Bronchial epithelial cell (primary cell): Measurements from ENCODE around the gene SCN7A. TPM values are rescaled to one million over a fixed set of nuclear protein-coding genes. Genes with fewer than 3 reads are reported as not detected.

Experiments used
- DNase-seq: peaks from one replicate; pipeline ENCODE4 v3.0.0-alpha.2; 2010; ENCODE audit warnings: low read depth
- FAIRE-seq: peaks from 2 replicates; lab custom pipeline; 2011; peaks lifted over from hg19 to GRCh38; lab: Jason Lieb, UNC
- H3K27me3 ChIP-seq: 2 replicates; pipeline ENCODE4 v1.5.1; 2011; ENCODE audit warnings: low read length; ENCODE audit not compliant: control insufficient read depth, insufficient read depth
- H3K36me3 ChIP-seq: 2 replicates; pipeline ENCODE4 v1.5.1; 2011; ENCODE audit warnings: low read length; ENCODE audit not compliant: control insufficient read depth, insufficient read depth
- H3K4me3 ChIP-seq: 2 replicates; pipeline ENCODE4 v1.5.1; 2011; ENCODE audit warnings: mild to moderate bottlenecking, low read depth, low read length, control low read depth
- total RNA-seq: library from RNA; depleted of rRNA; stranded (reverse); fragments of >200 nt; gene quantifications from 2 replicates; pipeline ENCODE4 v1.2.1, GENCODE V29; 2014
- TF ChIP-seq, protein P1 (sequence below): IDR thresholded peaks from 2 replicates; pipeline ENCODE4 v1.5.1; 2011; ENCODE audit warnings: mild to moderate bottlenecking, moderate library complexity, low read length, control low read depth, inconsistent platforms; ENCODE audit not compliant: insufficient read depth, severe bottlenecking

The SCN7A gene
- total RNA-seq, 1 donor from 2014 or later = not detected

- FAIRE-seq (no peak), DNase-seq (no peak)
- H3K36me3 ChIP-seq = no peaks in the 10 kb centered on the region
- no peak overlapping the region for H3K4me3 ChIP-seq
- H3K27me3 ChIP-seq = no peaks in the 10 kb centered on the region
- TF ChIP-seq, protein P1, sequence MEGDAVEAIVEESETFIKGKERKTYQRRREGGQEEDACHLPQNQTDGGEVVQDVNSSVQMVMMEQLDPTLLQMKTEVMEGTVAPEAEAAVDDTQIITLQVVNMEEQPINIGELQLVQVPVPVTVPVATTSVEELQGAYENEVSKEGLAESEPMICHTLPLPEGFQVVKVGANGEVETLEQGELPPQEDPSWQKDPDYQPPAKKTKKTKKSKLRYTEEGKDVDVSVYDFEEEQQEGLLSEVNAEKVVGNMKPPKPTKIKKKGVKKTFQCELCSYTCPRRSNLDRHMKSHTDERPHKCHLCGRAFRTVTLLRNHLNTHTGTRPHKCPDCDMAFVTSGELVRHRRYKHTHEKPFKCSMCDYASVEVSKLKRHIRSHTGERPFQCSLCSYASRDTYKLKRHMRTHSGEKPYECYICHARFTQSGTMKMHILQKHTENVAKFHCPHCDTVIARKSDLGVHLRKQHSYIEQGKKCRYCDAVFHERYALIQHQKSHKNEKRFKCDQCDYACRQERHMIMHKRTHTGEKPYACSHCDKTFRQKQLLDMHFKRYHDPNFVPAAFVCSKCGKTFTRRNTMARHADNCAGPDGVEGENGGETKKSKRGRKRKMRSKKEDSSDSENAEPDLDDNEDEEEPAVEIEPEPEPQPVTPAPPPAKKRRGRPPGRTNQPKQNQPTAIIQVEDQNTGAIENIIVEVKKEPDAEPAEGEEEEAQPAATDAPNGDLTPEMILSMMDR = no peak
These were observed 57.1 kb downstream of the SCN7A start for GRCh38 chr2:166436976-166437375.

- TF ChIP-seq, protein P1 = no peak
- H3K27me3 ChIP-seq = no peaks in the 10 kb centered on the region
- no peak for DNase-seq
- no peaks in the 10 kb centered on the region for H3K36me3 ChIP-seq
- FAIRE-seq = no peak
- no peak overlapping the region for H3K4me3 ChIP-seq
These were observed 57.9 kb downstream of the SCN7A start for GRCh38 chr2:166436189-166436588.

DNA sequence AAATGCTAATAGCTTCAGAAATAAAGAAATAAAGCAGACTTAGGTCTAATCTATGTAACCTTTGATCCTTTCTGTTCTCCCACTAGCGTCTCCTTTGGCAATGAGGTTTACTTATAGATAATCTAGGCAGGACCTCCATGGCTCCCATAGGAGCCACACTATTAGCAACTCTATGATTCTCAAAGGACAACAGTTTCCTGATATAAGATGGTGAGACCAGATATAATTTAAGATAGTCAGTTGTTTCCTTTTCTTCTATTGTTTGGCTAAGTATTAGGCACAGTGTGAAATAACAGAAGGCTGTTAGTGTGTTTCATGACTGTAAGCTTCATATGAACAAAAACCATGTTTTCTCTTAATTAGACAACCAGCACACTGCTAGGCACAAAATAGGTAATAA lies 59.6 kb downstream of the SCN7A start:
- Histone ChIP-seq H3K36me3 (no peaks in the 10 kb centered on the region), H3K4me3 (no peak overlapping the region), H3K27me3 (no peaks in the 10 kb centered on the region)
- DNase-seq (no peak), FAIRE-seq (no peak)
- TF ChIP-seq, protein P1 = no peak

- Histone ChIP-seq H3K4me3 (no peak overlapping the region), H3K27me3 (no peaks in the 10 kb centered on the region), H3K36me3 (no peaks in the 10 kb centered on the region)
- FAIRE-seq (no peak), DNase-seq (no peak)
- TF ChIP-seq, protein P1 = no peak
These were observed 60.6 kb downstream of the SCN7A start for GRCh38 chr2:166433457-166433856.

DNA sequence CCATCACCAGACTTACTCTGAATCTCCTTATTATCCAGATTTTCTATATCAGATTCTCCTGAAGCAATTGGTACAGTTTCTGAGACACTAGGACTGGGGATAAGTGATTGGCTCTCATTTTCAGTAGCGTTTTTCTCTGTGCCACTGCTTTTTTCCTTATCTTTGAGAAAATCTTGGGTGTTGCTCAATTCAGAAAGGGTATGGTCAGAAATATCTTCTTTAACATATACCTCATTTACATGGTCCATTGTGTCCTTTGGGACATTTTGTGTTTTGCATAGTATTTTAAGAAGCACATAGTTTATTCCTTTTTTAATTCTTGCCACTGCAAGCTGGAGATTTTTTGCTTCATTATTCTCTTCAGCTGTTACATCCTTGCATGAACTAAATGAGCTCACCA lies 61.7 kb downstream of the SCN7A start:
- Histone ChIP-seq H3K27me3 (no peaks in the 10 kb centered on the region), H3K36me3 (no peaks in the 10 kb centered on the region), H3K4me3 (no peak overlapping the region)
- no peak for DNase-seq
- FAIRE-seq = no peak
- TF ChIP-seq, protein P1 = no peak

- FAIRE-seq (no peak), DNase-seq (no peak)
- TF ChIP-seq, protein P1 = no peak
- Histone ChIP-seq H3K4me3 (no peak overlapping the region), H3K27me3 (no peaks in the 10 kb centered on the region), H3K36me3 (no peaks in the 10 kb centered on the region)
These were observed 69.2 kb downstream of the SCN7A start for GRCh38 chr2:166424841-166425240.
